Measurements from ENCODE around the gene USP25. TPM values are rescaled to one million over a fixed set of nuclear protein-coding genes. Genes with fewer than 3 reads are reported as not detected.

Gene USP25
- total and polyA plus RNA-seq, 2 donors (not counting 1 experiment from before 2014, with no cell fraction given), result 14.2 to 55.5 TPM

- ChIA-PET POLR2A (no interaction called here), CTCF (no interaction called here)
- Histone ChIP-seq H3K79me2 (ENCODE audit: control insufficient read depth, insufficient read depth, low read length) (no peaks in the 10 kb centered on the region), H3K4me3 (ENCODE audit: control extremely low read depth in 1 of 5, extremely low read depth in 1 of 5, insufficient read depth in 1 of 5, low read depth in 2 of 5, low read length in 4 of 5) (no peak overlapping the region), H3K27me3 (replicated peaks in 1 of 4; ENCODE audit: control extremely low read depth in 1 of 4, control insufficient read depth in 3 of 4, insufficient read depth in 4 of 4, low read length in 3 of 4) (no peaks in the 10 kb centered on the region), H3K4me2 (replicated peaks; ENCODE audit: low read depth, low read length, poor library complexity, severe bottlenecking) (no peak overlapping the region), H3K9ac (ENCODE audit: low read length) (no peak overlapping the region), H2AFZ (ENCODE audit: insufficient read depth, low read depth, low read length, poor library complexity, severe bottlenecking) (no peak overlapping the region), H3K9me3 (ENCODE audit: control extremely low read depth in 1 of 3, control insufficient read depth in 2 of 3, insufficient read depth in 1 of 3, low read length in 2 of 3) (no peaks in the 10 kb centered on the region), H3K36me3 (replicated peaks in 1 of 2; ENCODE audit: control extremely low read depth in 1 of 2, control insufficient read depth in 1 of 2, extremely low read depth in 1 of 2, insufficient read depth in 2 of 2, low read length in 1 of 2) (peaks cover 23 to 42% of the 10 kb centered on the region in 2 experiments), H3K4me1 (ENCODE audit: control insufficient read depth in 2 of 2, insufficient read depth in 2 of 2, low read length in 2 of 2) (peaks cover 0 to 4% of the 10 kb centered on the region in 2 donors), H3K27ac (ENCODE audit: low read length in 2 of 2) (no peak overlapping the region), H4K20me1 (ENCODE audit: control insufficient read depth, insufficient read depth, low read length, poor library complexity, severe bottlenecking) (no peaks in the 10 kb centered on the region)
- ATAC-seq (ENCODE audit: low read depth) (no peak), DNase-seq (no peak)
- WGBS (ENCODE audit: insufficient coverage), result no CpG with 5 or more reads among the region's 3 CpGs
- H3K27ac Mint-ChIP-seq, result no peak overlapping the region
- H3K4me3 Mint-ChIP-seq, result no peak overlapping the region
- intact Hi-C loops (cut with micrococcal nuclease), result no loop called here
- H3K4me1 Mint-ChIP-seq, result peaks cover 7% of the 10 kb centered on the region
- no peaks in the 10 kb centered on the region for H3K27me3 Mint-ChIP-seq
- peaks cover 2% of the 10 kb centered on the region for H3K9me3 Mint-ChIP-seq (ENCODE audit: insufficient read depth)
- TF ChIP-seq EZH2 (IDR thresholded peaks at IDR 0.05; ENCODE audit: borderline replicate concordance, insufficient read depth, low read depth, low read length, poor library complexity, severe bottlenecking) (no peak), CTCF (IDR thresholded peaks at IDR 0.05) (no peak)
Observed at GRCh38 chr21:15875286-15875685, 145.5 kb downstream of the USP25 start.

- no peak for TF ChIP-seq EZH2 (IDR thresholded peaks at IDR 0.05; ENCODE audit: borderline replicate concordance, insufficient read depth, low read depth, low read length, poor library complexity, severe bottlenecking)
- no peak for TF ChIP-seq CTCF (IDR thresholded peaks at IDR 0.05)
- DNase-seq (no peak), ATAC-seq (ENCODE audit: low read depth) (no peak)
- no peaks in the 10 kb centered on the region for H4K20me1 ChIP-seq (ENCODE audit: control insufficient read depth, insufficient read depth, low read length, poor library complexity, severe bottlenecking)
- no peak overlapping the region for H3K27ac ChIP-seq (ENCODE audit: low read length in 2 of 2)
- intact Hi-C loops (cut with micrococcal nuclease), result no loop called here
- no peak overlapping the region for H3K4me2 ChIP-seq (replicated peaks; ENCODE audit: low read depth, low read length, poor library complexity, severe bottlenecking)
- H3K4me3 ChIP-seq (ENCODE audit: control extremely low read depth in 1 of 5, extremely low read depth in 1 of 5, insufficient read depth in 1 of 5, low read depth in 2 of 5, low read length in 4 of 5), result no peak overlapping the region
- Mint-ChIP-seq H3K27me3 (no peaks in the 10 kb centered on the region), H3K4me3 (no peak overlapping the region), H3K9me3 (ENCODE audit: insufficient read depth) (no peaks in the 10 kb centered on the region), H3K27ac (no peak overlapping the region), H3K4me1 (no peaks in the 10 kb centered on the region)
- 88% methylated on average over 4 of the region's 4 CpGs for WGBS (ENCODE audit: insufficient coverage)
- no peak overlapping the region for H3K9ac ChIP-seq (ENCODE audit: low read length)
- ChIA-PET POLR2A (no interaction called here), CTCF (interaction anchor here (0.7 kb wide), 1 partner anchor 1787 kb away, joined by 3 read pairs; no protein-coding TSS in a partner anchor)
- no peaks in the 10 kb centered on the region for H3K4me1 ChIP-seq (ENCODE audit: control insufficient read depth in 2 of 2, insufficient read depth in 2 of 2, low read length in 2 of 2)
- no peaks in the 10 kb centered on the region for H3K79me2 ChIP-seq (ENCODE audit: control insufficient read depth, insufficient read depth, low read length)
- no peaks in the 10 kb centered on the region for H3K9me3 ChIP-seq (ENCODE audit: control extremely low read depth in 1 of 3, control insufficient read depth in 2 of 3, insufficient read depth in 1 of 3, low read length in 2 of 3)
- no peaks in the 10 kb centered on the region for H3K36me3 ChIP-seq (replicated peaks in 1 of 2; ENCODE audit: control extremely low read depth in 1 of 2, control insufficient read depth in 1 of 2, extremely low read depth in 1 of 2, insufficient read depth in 2 of 2, low read length in 1 of 2)
- no peak overlapping the region for H2AFZ ChIP-seq (ENCODE audit: insufficient read depth, low read depth, low read length, poor library complexity, severe bottlenecking)
- no peaks in the 10 kb centered on the region for H3K27me3 ChIP-seq (replicated peaks in 1 of 4; ENCODE audit: control extremely low read depth in 1 of 4, control insufficient read depth in 3 of 4, insufficient read depth in 4 of 4, low read length in 3 of 4)
Observed at GRCh38 chr21:15893902-15894301, 164.1 kb downstream of the USP25 start.

Measured in B cell (primary cell).